T-helper 17 cell (primary cell): ENCODE results near the gene ATP6V0C. TPM values are rescaled to one million over a fixed set of nuclear protein-coding genes. Genes with fewer than 3 reads are reported as not detected.
A peak's percentile ranks its signal among the peaks of the same experiment; 100 is the strongest.

ENCODE experiments used
- ATAC-seq: fragments of 150-1000 bp; cut with Tn5 transposase; 2 replicates; pipeline ENCODE4 v1.10.0; 2021; ENCODE audit warnings: mild to moderate bottlenecking, moderate library complexity
- DNase-seq, 3 donors: peaks; one replicate each; pipeline versions ENCODE4 v3.0.0 to v3.0.0-alpha.2; 2020 to 2021
- H3K9me3 ChIP-seq: one replicate; pipeline ENCODE4 v1.7.0; 2013; ENCODE audit warnings: low read length, mild to moderate bottlenecking; ENCODE audit not compliant: control insufficient read depth, poor library complexity, severe bottlenecking
- H3K27ac Mint-ChIP-seq: one replicate; pipeline ENCODE4 v1.8.0; 2022; ENCODE audit warnings: mild to moderate bottlenecking, moderate library complexity, mixed read lengths
- H3K27me3 Mint-ChIP-seq: one replicate; pipeline ENCODE4 v1.8.0; 2022; ENCODE audit warnings: mixed read lengths
- H3K36me3 Mint-ChIP-seq: one replicate; pipeline ENCODE4 v1.8.0; 2022; ENCODE audit warnings: low read depth, mixed read lengths
- H3K4me1 Mint-ChIP-seq: one replicate; pipeline ENCODE4 v1.8.0; 2022; ENCODE audit warnings: mild to moderate bottlenecking, mixed read lengths
- H3K4me3 Mint-ChIP-seq: one replicate; pipeline ENCODE4 v1.8.0; 2022; ENCODE audit warnings: mild to moderate bottlenecking, moderate library complexity, mixed read lengths
- total RNA-seq, 4 donors: library from RNA in 2 of 4; stranded (reverse) in 2 of 4; gene quantifications; one replicate each; pipeline ENCODE4 v1.2.3 and lab custom pipeline; 2022 to 2026

ATP6V0C gene
- 100 to 1,000 TPM; 188 to 189 TPM for total RNA-seq
- 0.58 to 7.2 reads per million in 2 donors for total RNA-seq (lab: John Stamatoyannopoulos, UW)

DNA sequence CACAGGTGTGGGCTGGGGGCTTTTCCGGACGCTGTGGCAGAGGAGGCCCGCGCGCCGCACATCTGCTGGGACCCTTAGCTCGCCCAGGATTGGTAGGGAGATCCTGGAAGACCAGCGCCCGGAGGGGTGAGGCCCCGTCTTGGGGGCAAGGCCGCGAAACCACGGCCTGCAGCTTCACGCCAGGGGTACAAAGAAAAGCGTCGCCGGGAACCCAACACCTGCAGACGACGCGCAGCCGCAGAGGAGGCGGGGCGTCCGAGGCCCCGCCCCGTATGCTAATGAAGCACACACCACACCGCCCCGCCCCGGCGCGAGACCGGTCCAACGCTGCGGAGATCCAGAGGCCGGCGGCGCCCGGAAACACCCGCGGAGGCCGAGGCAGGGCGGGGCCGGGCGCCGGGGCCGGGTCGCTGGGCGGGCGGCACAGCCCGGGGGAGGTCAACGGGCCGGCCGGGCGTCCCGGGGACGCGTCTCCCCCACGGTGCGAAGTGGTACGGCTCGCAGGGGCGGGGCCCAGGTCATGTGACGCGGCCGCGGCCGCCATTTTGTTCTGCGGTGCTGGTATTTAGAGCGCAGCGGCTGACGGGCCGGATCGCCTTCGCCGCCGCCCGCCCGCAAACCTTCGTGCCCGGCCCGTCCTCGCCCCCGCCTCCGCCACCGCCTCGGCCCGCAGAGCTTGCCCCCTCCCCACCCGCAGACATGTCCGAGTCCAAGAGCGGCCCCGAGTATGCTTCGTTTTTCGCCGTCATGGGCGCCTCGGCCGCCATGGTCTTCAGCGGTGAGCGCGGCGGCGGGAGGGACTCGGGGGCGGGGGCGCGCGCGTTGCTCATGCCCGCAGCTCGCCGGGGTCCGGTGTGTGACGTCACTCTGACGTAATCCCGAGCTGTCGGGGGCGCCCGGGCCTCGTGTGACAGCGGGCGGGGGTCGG is at the start of gene ATP6V0C:
ATP6V0C (plus strand) TSS at position 548 of the 928 bp plus-strand sequence; CDS start at position 700, 152 bp downstream.
- Mint-ChIP-seq H3K27ac (peak within 1 kb of the TSS; percentile 95), H3K27me3 (no peaks in the 10 kb centered on the region), H3K4me3 (peak within 1 kb of the TSS; percentile 93), H3K4me1 (peaks cover 48% of the 10 kb centered on the region), H3K36me3 (peaks cover 4% of the 10 kb centered on the region)
- peak; percentile 83 to 89 (median 86) for DNase-seq
- ATAC-seq: peak; percentile 87
- no peaks in the 10 kb centered on the region for H3K9me3 ChIP-seq

GRCh38 chr16:2464333-2464732 is 49.4 kb upstream of the ATP6V0C start:
- no peak for DNase-seq
- ATAC-seq: no peak
- no peaks in the 10 kb centered on the region for H3K36me3 Mint-ChIP-seq
- H3K9me3 ChIP-seq: no peaks in the 10 kb centered on the region
- no peak overlapping the region for H3K4me3 Mint-ChIP-seq
- peaks cover 11% of the 10 kb centered on the region for H3K4me1 Mint-ChIP-seq
- no peaks in the 10 kb centered on the region for H3K27me3 Mint-ChIP-seq
- H3K27ac Mint-ChIP-seq: no peak overlapping the region

GRCh38 chr16:2465653-2466415 is 47.9 kb upstream of the ATP6V0C start:
- DNase-seq: no peak
- H3K27ac Mint-ChIP-seq: no peak overlapping the region
- peaks cover 12% of the 10 kb centered on the region for H3K27me3 Mint-ChIP-seq
- no peak overlapping the region for H3K4me3 Mint-ChIP-seq
- peaks cover 5% of the 10 kb centered on the region for H3K4me1 Mint-ChIP-seq
- H3K9me3 ChIP-seq: no peaks in the 10 kb centered on the region
- no peaks in the 10 kb centered on the region for H3K36me3 Mint-ChIP-seq
- no peak for ATAC-seq

GRCh38 chr16:2466667-2467527 is 46.9 kb upstream of the ATP6V0C start:
- DNase-seq (no peak), ATAC-seq (no peak)
- Mint-ChIP-seq H3K27me3 (peaks cover 12% of the 10 kb centered on the region), H3K4me3 (no peak overlapping the region), H3K27ac (no peak overlapping the region), H3K36me3 (no peaks in the 10 kb centered on the region), H3K4me1 (peaks cover 6% of the 10 kb centered on the region)
- H3K9me3 ChIP-seq: no peaks in the 10 kb centered on the region

DNA sequence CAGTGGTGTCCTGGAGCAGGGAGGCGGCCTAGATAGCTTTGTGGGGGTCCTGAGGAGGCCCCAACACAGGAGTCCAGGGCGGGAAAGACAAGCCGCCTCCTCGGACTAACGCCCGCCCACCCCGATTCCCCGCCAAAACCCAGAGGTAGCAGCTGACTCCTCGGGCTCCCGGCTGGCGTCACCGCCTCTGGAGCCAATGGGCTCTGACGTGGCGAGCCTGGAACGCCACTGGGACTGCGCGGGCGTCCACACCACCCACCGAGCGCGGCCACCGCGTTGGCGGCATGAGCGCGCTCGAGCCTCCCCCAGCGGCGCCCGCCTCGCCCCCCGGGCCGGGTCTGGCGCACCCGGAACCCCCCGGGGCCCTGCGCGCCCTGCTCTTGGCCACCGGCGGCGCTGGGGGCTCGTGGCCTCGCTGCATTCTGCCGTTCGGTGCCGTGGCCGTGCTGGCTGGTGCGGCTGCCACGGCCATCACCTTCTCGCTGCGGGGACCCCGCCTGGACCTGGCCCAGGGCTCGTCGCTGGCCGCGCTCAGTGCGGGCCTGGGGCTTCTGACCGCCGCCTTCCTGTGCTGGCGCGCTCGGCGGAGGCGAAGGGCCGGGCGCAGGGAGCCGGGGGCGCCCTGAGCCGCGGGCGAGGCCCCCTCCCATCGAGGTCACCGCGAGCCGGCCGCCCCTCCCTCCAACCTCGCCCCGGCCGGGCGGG is 46.1 kb upstream of the ATP6V0C start:
- H3K4me1 Mint-ChIP-seq: peaks cover 9% of the 10 kb centered on the region
- no peak overlapping the region for H3K27ac Mint-ChIP-seq
- H3K36me3 Mint-ChIP-seq: no peaks in the 10 kb centered on the region
- no peaks in the 10 kb centered on the region for H3K9me3 ChIP-seq
- peaks cover 12% of the 10 kb centered on the region for H3K27me3 Mint-ChIP-seq
- no peak for DNase-seq
- ATAC-seq: peak; percentile 46
- no peak overlapping the region for H3K4me3 Mint-ChIP-seq

- H3K4me3 Mint-ChIP-seq: peak overlapping the region; percentile 78
- H3K36me3 Mint-ChIP-seq: no peaks in the 10 kb centered on the region
- peaks cover 18% of the 10 kb centered on the region for H3K27me3 Mint-ChIP-seq
- no peaks in the 10 kb centered on the region for H3K9me3 ChIP-seq
- DNase-seq: no peak
- peak; percentile 77 for ATAC-seq
- H3K27ac Mint-ChIP-seq: no peak overlapping the region
- peaks cover 12% of the 10 kb centered on the region for H3K4me1 Mint-ChIP-seq
These were observed 45.5 kb upstream of the ATP6V0C start for GRCh38 chr16:2468233-2468724.

- H3K9me3 ChIP-seq: no peaks in the 10 kb centered on the region
- Mint-ChIP-seq H3K36me3 (no peaks in the 10 kb centered on the region), H3K4me3 (peak overlapping the region; percentile 78), H3K27me3 (peaks cover 19% of the 10 kb centered on the region), H3K4me1 (peaks cover 13% of the 10 kb centered on the region), H3K27ac (no peak overlapping the region)
- DNase-seq (no peak), ATAC-seq (peak; percentile 11)
These were observed 44.9 kb upstream of the ATP6V0C start for GRCh38 chr16:2468725-2469398.

DNA sequence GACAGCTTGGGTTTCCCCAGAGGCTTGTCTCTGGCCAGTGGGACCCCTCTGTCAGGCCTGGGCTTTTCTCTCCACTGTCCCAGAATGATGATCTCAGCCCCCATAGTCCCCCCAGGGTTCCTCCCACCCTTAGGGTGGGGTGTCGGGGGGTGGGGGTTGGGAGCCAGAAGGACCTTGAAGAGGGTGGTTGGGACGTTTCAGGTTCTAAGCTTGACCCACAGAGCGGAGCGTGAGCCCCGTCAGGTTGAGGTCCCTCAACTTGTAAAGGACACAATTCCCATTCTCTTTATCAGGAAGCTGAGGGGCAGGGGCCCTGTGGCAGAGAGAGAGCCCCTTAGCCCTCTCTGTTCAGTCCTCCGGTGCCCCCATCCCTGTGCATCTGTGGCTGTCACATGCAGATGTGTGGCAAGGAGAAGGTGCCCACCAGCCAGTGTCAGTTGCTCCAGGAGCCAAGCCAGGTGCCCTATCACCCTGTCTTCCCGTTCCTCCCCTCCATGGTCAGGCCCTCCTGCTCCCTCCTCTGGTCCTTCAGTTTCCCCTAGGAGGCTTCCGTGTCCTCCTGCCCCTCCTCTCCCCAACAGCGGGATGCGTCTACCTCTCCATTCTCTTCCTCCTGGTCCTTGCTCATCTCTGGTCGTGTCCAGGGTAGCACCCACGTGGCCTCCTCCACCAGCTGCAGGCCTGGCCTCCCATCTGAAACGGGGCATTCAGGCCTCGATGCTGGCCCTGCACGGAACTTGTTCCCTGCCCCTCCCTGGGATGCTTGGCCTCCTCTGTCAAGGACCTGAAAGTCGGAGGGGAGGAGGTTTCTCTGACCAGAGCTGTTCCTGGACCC is 44.1 kb upstream of the ATP6V0C start:
- DNase-seq (no peak), ATAC-seq (no peak)
- H3K9me3 ChIP-seq: no peaks in the 10 kb centered on the region
- Mint-ChIP-seq H3K27me3 (peaks cover 19% of the 10 kb centered on the region), H3K27ac (no peak overlapping the region), H3K36me3 (no peaks in the 10 kb centered on the region), H3K4me3 (peak overlapping the region; percentile 60), H3K4me1 (peaks cover 13% of the 10 kb centered on the region)

DNA sequence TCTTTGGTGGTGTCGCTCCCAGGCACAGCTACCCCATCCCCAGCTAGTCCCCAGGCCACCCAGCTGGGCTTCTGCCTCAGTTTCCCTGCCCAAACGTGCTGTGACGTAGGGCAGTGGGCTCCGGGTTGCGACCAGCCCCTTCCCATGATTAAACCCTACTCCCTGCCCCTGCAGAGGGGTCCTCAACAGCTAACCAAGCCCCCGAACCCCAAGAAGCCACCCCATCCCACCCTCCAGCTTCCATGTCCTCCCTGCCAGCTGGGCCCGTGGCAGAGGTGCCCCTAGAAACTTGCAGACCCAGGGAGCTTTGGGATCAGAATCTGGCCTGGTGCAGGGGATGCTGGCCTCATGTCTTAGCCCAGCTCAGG is 43.5 kb upstream of the ATP6V0C start:
- ATAC-seq (no peak), DNase-seq (no peak)
- H3K9me3 ChIP-seq: no peaks in the 10 kb centered on the region
- H3K36me3 Mint-ChIP-seq: no peaks in the 10 kb centered on the region
- H3K4me3 Mint-ChIP-seq: no peak overlapping the region
- peaks cover 19% of the 10 kb centered on the region for H3K27me3 Mint-ChIP-seq
- H3K4me1 Mint-ChIP-seq: peaks cover 13% of the 10 kb centered on the region
- no peak overlapping the region for H3K27ac Mint-ChIP-seq

GRCh38 chr16:2470603-2471015 is 43.1 kb upstream of the ATP6V0C start:
- no peaks in the 10 kb centered on the region for H3K9me3 ChIP-seq
- Mint-ChIP-seq H3K4me1 (peaks cover 13% of the 10 kb centered on the region), H3K36me3 (no peaks in the 10 kb centered on the region), H3K27me3 (peaks cover 19% of the 10 kb centered on the region), H3K27ac (no peak overlapping the region), H3K4me3 (no peak overlapping the region)
- DNase-seq (no peak), ATAC-seq (no peak)

DNA sequence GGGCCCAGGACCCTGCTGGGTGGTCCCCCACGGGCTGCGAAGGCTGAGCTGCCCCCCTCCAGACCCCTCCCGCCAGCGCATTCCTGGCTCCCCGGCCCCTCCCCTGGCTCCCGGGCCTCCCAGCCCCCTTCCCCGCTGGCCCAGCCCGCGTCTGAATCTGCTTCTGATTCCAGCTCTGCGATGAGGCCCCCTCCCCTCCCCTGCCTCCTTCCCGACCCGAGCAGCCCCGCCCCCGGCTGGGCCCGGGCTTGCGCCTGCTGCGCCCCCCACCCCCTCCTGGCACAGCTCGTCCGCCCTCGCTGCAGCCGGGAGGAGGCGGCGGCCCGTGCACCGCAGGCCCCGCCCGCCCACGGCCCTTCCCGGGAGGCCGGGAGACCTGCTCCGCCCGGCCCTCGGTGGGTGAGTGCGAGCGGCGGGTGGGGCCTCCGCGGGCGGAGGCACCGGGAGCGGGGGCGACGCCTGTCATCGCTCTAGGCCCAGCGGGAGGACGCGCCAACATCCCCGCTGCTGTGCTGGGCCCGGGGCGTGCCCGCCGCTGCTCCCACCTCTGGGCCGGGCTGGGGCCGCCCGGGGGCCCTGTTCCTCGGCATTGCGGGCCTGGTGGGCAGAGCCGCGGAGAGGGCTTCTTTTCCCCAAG is 42.6 kb upstream of the ATP6V0C start, which contains the start of gene NTN3:
NTN3 (plus strand) TSS at position 282 of the 637 bp plus-strand sequence. CDS start 405 bp downstream, outside the sequence.
- Mint-ChIP-seq H3K27ac (no peak within 1 kb of the TSS), H3K4me3 (peak within 1 kb of the TSS; percentile 70), H3K4me1 (peaks cover 14% of the 10 kb centered on the region), H3K36me3 (no peaks in the 10 kb centered on the region), H3K27me3 (peaks cover 19% of the 10 kb centered on the region)
- no peak for ATAC-seq
- no peak for DNase-seq
- no peaks in the 10 kb centered on the region for H3K9me3 ChIP-seq
